ENCODE data around the gene ZNF497. TPM values are rescaled to one million over a fixed set of nuclear protein-coding genes. Genes with fewer than 3 reads are reported as not detected.

The ZNF497 gene
- total and polyA plus RNA-seq, 9 of the 15 experiments (the other 6 are each of a cell fraction or from before 2014, with no cell fraction given), result 0.06 to 0.98 (median 0.44) TPM; not detected in 1

- no peak for TF ChIP-seq CHD7 (IDR thresholded peaks at IDR 0.05; ENCODE audit: low read depth, low read length)
- TF ChIP-seq TEAD2 (tag; IDR thresholded peaks at IDR 0.05), result no peak
- TF ChIP-seq CREB1 (IDR thresholded peaks at IDR 0.05), result peak; percentile 95
- peak; percentile 98 for TF ChIP-seq CREB1 (CRISPR knock-in tag; IDR thresholded peaks at IDR 0.05)
- TF ChIP-seq AFF1 (IDR thresholded peaks at IDR 0.05; ENCODE audit: low read depth in 1 of 2, partially characterized antibody in 2 of 2), result peak; percentile 76 to 98
- TF ChIP-seq ZNF3 (CRISPR knock-in tag; IDR thresholded peaks at IDR 0.05), result no peak
- no peak for TF ChIP-seq MCM7 (IDR thresholded peaks at IDR 0.05)
- TF ChIP-seq ZC3H8 (IDR thresholded peaks at IDR 0.05), result peak; percentile 84; the same call in 1 of the 2 replicates
- no peak for TF ChIP-seq NFRKB (IDR thresholded peaks at IDR 0.05; ENCODE audit: low read depth)
- no peak for TF ChIP-seq BMI1 (IDR thresholded peaks at IDR 0.05; ENCODE audit: low read length)
- TF ChIP-seq STAT5A (IDR thresholded peaks at IDR 0.05; ENCODE audit: borderline replicate concordance, low read length), result no peak; the same call in 1 of the 2 replicates
- no peak for TF ChIP-seq IRF2 (CRISPR knock-in tag; IDR thresholded peaks at IDR 0.05)
- no peak for TF ChIP-seq MAFG (tag; conservative IDR thresholded peaks at IDR 0.05)
- peak; percentile 99 for TF ChIP-seq ZNF143 (CRISPR knock-in tag; IDR thresholded peaks at IDR 0.05)
Measured at GRCh38 chr19:58326914-58327726, 35.4 kb downstream of the ZNF497 start, which contains the start of gene ZSCAN22 (continued).

Measured in K562 (cell line).